Lower leg skin (tissue), 4 donors: ENCODE data around the gene UBASH3A. TPM values are rescaled to one million over a fixed set of nuclear protein-coding genes. Genes with fewer than 3 reads are reported as not detected.

Experiments used
- DNase-seq, 2 donors: peaks; one replicate each; pipeline ENCODE4 v3.0.0-alpha.2; 2019; ENCODE audit warnings: low spot score in 2 of 2
- H3K4me3 ChIP-seq: fragments of 200-600 bp; sonication (generic); 2 replicates; pipeline ENCODE4 v1.5.1; 2017; ENCODE audit warnings: mild to moderate bottlenecking, low read depth; ENCODE audit not compliant: poor library complexity, severe bottlenecking
- POLR2A ChIP-seq, 2 donors: fragments of 450-650 bp; IDR thresholded peaks; one replicate each; pipeline ENCODE4 v1.6.1; 2016 to 2017; ENCODE audit warnings: antibody characterized with exemption in 2 of 2, mild to moderate bottlenecking in 1 of 2, moderate library complexity in 1 of 2
- WGBS, 2 donors: methylation state at CpG; one replicate each; pipeline ENCODE4 v1.1.5; 2018; 5-methylcytosine and 5-hydroxymethylcytosine counted together
- intact Hi-C: fragments of 100-400 bp; cut with DNase I; formaldehyde crosslinking; loops from one replicate; pipeline ENCODE4 v1.15.0; 2023; ENCODE audit warnings: low total_unique reads
- total RNA-seq, 4 donors: library from RNA; depleted of rRNA; stranded (reverse); fragments of >200 nt; gene quantifications; one replicate each; pipeline ENCODE4 v1.1.0, GENCODE V29; 2016
- TF ChIP-seq, protein P1 (sequence below), 3 donors: fragments of 450-650 bp; IDR thresholded peaks; one replicate each; pipeline ENCODE4 v1.5.1; 2016; ENCODE audit warnings: antibody characterized with exemption in 3 of 3, mild to moderate bottlenecking in 3 of 3, moderate library complexity in 2 of 3

UBASH3A gene
- total RNA-seq, 4 donors from 2014 or later = 0.23 TPM; not detected in 3

DNA sequence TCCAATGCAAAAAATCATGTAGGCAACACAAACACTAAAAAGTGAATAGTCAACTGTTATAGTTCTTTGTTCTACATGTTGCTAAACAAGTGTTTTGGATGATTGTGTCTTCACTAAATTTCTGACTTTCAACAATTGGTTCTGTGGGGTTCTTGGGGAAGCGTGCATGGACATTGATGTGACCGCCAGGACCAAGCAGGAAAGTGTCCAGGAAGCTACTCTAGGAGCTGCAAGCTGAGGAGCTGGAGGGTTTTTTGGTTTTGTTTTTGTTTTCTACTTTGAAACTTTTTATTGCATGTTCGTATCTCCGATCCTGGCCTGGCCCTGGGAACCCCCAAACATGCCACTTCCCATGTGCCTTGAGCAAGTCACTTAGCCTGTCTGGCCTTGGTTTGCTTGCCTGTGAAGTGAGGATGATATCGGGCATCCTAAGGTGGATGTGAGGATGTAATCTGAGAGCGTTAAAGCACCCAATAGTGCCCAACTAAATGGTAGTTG is 15.8 kb upstream of the UBASH3A start:
- DNase-seq = no peak
- intact Hi-C loops = no loop called here
- WGBS, 2 donors = 86 to 87% methylated on average over 6 of the region's 6 CpGs
- TF ChIP-seq POLR2A (IDR thresholded peaks at IDR 0.05) = no peak
- TF ChIP-seq, protein P1, sequence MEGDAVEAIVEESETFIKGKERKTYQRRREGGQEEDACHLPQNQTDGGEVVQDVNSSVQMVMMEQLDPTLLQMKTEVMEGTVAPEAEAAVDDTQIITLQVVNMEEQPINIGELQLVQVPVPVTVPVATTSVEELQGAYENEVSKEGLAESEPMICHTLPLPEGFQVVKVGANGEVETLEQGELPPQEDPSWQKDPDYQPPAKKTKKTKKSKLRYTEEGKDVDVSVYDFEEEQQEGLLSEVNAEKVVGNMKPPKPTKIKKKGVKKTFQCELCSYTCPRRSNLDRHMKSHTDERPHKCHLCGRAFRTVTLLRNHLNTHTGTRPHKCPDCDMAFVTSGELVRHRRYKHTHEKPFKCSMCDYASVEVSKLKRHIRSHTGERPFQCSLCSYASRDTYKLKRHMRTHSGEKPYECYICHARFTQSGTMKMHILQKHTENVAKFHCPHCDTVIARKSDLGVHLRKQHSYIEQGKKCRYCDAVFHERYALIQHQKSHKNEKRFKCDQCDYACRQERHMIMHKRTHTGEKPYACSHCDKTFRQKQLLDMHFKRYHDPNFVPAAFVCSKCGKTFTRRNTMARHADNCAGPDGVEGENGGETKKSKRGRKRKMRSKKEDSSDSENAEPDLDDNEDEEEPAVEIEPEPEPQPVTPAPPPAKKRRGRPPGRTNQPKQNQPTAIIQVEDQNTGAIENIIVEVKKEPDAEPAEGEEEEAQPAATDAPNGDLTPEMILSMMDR (IDR thresholded peaks at IDR 0.05) = no peak
- H3K4me3 ChIP-seq = no peak overlapping the region

DNA sequence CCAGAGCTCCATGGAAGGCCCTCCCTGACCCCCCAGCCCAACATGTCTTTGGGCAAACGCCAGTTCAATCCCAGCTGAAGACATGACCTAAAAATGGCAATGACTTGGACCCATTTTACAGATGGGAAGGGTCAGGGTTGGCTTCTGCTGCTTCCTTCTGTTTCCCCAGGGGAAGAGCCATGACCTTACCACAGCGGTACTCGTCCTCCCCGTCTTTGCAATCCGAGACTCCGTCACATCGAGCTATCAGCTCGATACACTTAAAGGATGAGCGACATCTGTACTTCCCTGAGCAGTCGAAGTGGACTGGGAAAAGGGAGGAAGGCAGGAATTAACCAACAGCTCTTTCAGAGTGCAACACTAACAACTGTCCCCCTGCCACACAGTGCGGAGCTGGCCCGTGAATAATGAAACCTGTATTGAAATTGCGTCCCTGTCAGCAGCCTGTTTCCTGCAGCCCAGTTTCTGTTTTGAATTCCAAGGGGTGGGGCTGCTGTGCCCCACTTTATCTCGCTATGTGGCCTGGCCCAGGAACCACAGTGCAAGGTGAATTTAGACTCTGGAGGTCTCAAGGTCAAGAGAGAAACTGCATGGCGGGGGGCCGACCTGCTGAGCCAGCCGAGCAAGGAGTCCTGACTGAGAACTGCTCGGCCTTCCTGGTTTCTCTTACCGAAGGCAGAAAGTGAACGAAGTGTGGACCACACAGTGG is 14.8 kb upstream of the UBASH3A start:
- DNase-seq = no peak
- intact Hi-C loops = no loop called here
- TF ChIP-seq POLR2A (IDR thresholded peaks at IDR 0.05) = no peak
- TF ChIP-seq, protein P1 (IDR thresholded peaks at IDR 0.05) = no peak
- H3K4me3 ChIP-seq = no peak overlapping the region
- WGBS, 2 donors = 78 to 81% methylated on average over 20 of the region's 20 CpGs

DNA sequence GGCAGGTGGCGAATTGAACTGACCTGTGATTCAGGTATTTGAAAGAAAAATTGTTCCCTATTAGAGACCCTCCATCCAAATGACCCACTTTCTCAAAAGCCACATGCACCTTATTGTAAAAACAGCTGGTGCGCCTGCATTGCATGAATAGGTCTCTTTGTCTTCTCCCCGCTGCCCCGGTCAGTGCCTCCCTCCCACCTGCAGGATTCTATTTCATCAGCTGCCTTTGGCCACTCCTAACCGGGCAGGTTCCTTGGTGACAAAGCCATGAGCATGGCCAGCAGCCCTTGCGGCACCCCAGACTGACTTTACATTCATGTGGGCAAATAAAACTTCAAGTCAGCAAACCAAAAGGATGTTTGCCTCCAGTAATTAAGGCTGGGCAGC is 14.3 kb upstream of the UBASH3A start:
- intact Hi-C loops = no loop called here
- no peak for TF ChIP-seq POLR2A (IDR thresholded peaks at IDR 0.05)
- TF ChIP-seq, protein P1 (IDR thresholded peaks at IDR 0.05) = no peak
- WGBS, 2 donors = 71 to 79% methylated on average over 6 of the region's 6 CpGs
- H3K4me3 ChIP-seq = no peak overlapping the region
- no peak for DNase-seq

DNA sequence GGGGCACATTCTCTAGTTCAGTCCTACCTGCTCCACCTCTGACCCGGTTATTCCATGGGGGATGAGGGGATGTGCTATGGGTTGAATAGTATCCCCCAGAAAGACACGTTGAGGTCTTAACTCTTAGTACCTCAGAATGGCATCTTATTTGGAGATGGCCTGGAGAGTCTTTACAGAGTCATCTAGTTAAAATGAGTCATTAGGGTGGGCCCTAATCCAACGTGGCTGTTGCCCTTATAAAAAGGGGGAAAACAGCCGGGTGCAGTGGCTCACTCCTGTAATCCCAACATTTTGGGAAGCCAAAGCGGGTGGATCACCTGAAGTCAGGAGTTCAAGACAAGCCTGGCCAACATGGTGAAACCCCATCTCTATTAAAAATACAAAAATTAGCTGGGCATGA is 13.5 kb upstream of the UBASH3A start:
- WGBS, 2 donors = 62 to 73% methylated on average over 5 of the region's 5 CpGs
- DNase-seq = no peak
- intact Hi-C loops = no loop called here
- TF ChIP-seq, protein P1 (IDR thresholded peaks at IDR 0.05) = no peak
- no peak for TF ChIP-seq POLR2A (IDR thresholded peaks at IDR 0.05)
- no peak overlapping the region for H3K4me3 ChIP-seq

DNA sequence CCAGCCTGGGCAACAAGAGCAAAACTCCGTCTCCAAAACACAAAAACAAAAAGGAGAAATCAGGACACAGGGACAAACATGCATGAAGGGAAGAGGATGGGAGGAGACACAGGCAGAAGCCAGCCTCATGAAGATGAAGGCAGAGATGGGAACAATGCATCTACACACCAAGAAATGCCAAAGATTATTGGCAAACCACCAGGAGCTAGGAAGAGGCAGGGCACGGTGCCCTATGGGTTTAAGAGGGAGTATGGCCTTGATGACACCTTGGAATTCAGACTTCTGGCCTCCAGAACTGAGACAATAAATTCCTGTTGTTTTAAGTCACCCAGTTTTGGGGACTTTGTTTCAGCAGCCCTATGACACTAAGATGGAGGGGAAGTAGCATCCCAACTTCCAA is 13.0 kb upstream of the UBASH3A start:
- WGBS, 2 donors = 47 to 53% methylated on average over 2 of the region's 2 CpGs
- DNase-seq = no peak
- no peak for TF ChIP-seq POLR2A (IDR thresholded peaks at IDR 0.05)
- TF ChIP-seq, protein P1 (IDR thresholded peaks at IDR 0.05) = no peak
- intact Hi-C loops = no loop called here
- H3K4me3 ChIP-seq = no peak overlapping the region

DNA sequence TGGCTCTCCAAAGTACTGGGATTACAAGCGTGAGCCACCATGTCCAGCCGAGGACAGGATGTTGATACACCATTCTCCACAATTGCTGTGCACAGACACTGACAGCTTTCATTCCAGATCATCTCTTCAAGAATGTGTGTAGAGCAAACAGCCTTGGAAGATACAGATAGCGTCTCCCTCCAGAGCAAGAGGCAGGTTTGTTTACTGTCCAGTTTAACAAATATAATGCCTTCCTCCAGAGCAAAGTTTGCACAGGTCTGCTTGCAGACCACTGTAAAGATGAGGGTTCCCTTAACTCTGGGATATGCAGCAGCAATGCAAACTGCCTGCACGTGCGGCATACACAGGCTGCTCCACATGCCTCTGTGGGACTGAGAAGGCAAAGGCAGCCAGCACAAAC is 12.4 kb upstream of the UBASH3A start:
- intact Hi-C loops = no loop called here
- H3K4me3 ChIP-seq = no peak overlapping the region
- TF ChIP-seq, protein P1 (IDR thresholded peaks at IDR 0.05) = no peak
- TF ChIP-seq POLR2A (IDR thresholded peaks at IDR 0.05) = no peak
- no peak for DNase-seq
- WGBS, 2 donors = 89% methylated on average over 5 of the region's 5 CpGs
